Measurements from ENCODE around the gene SLFN11.
"Not testable (repeated sequence)": the region's sequence is repeated elsewhere in the genome, so short reads cannot be mapped to it uniquely, and the experiment has no call there.

The SLFN11 gene, protein sequence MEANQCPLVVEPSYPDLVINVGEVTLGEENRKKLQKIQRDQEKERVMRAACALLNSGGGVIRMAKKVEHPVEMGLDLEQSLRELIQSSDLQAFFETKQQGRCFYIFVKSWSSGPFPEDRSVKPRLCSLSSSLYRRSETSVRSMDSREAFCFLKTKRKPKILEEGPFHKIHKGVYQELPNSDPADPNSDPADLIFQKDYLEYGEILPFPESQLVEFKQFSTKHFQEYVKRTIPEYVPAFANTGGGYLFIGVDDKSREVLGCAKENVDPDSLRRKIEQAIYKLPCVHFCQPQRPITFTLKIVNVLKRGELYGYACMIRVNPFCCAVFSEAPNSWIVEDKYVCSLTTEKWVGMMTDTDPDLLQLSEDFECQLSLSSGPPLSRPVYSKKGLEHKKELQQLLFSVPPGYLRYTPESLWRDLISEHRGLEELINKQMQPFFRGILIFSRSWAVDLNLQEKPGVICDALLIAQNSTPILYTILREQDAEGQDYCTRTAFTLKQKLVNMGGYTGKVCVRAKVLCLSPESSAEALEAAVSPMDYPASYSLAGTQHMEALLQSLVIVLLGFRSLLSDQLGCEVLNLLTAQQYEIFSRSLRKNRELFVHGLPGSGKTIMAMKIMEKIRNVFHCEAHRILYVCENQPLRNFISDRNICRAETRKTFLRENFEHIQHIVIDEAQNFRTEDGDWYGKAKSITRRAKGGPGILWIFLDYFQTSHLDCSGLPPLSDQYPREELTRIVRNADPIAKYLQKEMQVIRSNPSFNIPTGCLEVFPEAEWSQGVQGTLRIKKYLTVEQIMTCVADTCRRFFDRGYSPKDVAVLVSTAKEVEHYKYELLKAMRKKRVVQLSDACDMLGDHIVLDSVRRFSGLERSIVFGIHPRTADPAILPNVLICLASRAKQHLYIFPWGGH

DNA sequence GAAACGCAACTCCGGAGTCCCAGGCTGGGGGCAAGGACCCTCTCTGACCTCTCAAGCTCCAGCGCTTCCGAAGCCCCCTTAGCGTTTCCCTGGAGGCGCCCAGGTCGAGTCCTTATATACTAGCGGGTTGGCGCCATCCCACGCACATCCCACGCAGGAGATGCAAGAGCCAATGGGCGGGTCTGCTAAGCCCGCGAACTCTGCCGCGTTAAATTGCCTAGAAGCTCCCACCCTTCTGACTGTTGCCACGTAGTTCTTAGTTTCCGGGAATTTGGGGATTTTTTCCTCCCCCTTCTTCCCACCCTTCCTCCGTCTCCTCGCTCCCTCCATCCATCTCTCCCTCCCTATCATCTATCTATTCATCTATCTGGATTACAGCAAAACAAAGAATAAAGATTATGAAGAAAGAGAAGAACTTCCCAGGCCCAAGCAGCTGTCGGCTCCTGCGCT is at the start of gene SLFN11:
SLFN11 (minus strand) TSS at position 88 of the 450 bp plus-strand sequence. CDS start 9,814 bp downstream, outside the sequence.
- DNase-seq = no peak

DNA sequence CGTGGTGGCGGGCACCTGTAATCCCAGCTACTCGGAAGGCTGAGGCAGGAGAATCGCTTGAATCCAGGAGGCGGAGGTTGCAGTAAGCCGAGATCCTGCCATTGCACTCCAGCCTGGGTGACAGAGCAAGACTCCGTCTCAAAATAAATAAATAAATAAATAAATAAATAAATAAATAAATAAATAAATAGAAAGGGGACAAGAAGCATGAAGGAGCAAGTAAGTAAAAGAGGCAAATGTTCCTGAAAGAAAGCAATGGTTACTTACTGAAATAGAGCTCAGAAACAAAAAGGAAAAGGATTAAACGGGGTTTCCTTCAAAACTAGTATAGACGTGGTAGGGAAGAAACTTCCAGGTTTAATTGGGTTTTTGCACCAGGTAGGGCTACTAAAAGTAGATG is 47.6 kb upstream of the SLFN11 start:
- not testable (repeated sequence) for DNase-seq

DNA sequence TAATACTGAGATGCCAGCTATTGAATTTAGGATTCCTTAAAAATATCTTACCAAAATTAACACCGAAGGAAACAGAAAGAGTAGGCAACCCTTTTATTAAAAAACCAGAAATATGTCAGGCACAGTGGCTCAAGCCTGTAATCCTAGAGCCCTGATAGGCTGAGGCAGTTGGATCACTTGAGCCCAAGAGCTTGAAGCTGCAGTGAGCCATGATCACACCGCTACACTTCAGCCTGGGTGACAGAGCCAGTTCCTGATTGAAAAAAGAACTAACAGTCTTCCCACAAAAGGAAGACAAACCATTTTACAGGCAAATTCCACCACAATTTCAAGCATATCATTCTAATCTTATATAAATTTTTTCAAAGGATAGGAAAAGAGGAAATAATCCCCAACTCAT is 43.2 kb upstream of the SLFN11 start:
- no peak for DNase-seq

DNA sequence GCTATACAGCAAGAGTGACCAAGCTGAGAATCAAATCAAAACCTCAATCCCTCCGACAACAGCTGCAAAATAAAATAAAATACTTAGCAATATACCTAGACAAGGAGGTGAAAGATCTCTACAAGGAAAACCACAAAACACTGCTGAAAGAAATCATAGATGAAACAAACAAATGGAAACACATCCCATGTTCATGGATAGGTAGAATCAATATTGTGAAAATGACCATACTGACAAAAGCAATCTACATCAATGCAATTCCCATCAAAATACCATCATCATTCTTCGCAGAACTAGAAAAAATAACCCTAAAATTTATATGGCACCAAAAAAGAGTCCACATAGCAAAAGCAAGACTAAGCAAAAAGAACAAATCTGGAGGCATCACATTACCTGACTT is 41.3 kb upstream of the SLFN11 start:
- DNase-seq = not testable (repeated sequence)

DNA sequence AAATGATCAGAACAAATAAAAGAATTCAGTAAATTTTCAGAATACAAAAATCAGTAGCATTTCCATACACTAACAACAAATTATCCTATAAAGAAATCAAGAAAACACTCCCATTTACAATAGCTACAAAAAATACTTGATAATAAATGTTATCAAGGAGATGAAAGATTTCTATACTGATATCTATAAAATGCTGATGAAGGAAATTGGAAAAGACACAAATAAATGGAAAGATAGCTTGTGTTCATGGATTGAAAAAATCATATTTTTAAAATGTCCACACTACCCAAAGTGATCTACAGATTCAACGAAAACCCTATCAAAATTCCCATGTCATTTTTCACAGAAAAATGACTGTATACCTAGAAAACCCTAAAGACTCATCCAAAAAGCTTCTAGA is 40.8 kb upstream of the SLFN11 start:
- no peak for DNase-seq

DNA sequence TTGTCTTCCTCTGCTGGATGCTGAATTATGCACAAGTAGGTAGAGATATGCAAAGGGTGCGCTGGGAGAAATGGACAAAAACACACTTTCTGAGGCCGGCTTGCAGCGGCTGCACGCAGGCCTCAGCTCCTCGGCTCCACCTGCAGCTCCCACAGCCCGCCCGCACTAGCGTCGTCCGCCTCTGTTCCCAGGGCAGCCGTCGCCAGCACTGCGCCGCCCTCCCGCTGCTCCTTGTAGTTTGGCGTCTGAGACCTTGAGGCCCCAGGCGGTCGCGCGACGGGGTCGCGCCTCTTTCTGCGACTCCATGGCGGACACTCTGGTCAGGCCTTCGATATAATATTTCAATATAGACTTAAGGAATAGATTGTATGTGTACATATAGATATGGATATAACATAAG is 34.1 kb upstream of the SLFN11 start:
- DNase-seq = no peak

DNA sequence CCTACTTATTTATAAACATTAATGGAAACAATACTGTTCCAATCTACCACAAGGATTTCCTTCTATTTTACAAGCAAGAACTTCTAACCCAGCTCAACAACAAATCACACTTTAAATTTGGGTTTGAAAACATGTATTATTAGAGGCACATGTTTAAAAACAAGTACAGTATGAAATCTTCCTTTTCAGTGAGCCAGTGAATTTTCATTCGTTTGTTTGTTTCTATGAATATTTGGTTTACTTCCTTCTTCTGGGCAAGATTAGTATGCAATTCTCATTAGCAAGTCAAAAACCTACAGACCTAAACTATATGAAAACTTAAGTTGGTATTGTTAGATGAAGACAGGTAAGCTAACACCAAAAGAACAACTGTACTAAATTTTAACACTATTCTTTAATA is 33.1 kb upstream of the SLFN11 start:
- DNase-seq = no peak

DNA sequence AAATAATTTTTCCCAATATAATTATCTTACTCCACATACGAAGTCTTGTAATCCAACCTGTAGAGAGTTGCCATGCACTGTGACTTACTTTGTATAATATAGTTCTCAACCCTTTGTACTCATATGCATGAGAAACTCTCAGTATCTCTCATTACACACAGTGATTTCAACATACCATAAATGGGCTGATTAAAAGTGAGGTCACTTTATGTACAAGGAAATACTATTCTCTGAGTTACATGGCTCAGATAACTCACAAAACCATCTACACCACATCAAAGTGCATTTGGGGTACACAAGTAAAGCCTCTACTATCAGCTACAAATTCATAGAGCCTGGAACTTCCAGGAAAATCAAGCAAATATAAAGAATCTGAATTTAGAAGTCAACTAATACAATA is 30.9 kb upstream of the SLFN11 start:
- DNase-seq = no peak

DNA sequence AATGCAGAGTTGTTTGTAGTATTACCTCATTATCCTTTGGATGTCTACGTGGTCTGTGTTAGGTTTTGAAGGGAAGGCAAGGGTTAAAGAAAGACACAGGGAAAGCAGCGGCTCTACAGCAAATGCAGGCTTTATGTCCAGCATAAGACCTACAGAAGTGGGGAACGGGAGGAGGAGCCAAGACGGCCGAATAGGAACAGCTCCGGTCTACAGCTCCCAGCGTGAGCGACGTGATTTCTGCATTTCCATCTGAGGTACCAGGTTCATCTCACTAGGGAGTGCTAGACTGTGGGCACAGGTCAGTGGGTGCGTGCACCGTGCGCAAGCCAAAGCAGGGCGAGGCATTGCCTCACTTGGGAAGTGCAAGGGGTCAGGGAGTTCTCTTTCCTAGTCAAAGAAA is 20.4 kb upstream of the SLFN11 start:
- DNase-seq = not testable (repeated sequence)

DNA sequence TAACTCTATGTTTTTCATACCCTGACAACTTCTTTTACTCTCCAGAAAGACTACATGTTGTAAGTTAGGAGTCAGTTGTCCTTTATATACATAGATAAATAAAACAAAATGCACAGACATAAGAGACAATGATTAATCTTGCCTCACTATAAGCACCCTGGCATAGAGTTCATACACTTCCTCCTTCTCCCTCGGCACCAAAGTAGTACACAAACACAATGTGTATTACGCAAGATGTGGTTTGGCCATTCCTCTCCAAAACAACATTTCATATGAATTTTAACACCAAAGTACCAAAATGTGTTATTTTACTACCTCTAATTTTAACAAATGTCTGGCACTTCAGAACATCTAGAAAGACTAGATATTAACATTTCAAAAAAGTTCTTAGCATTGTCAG is 17.2 kb upstream of the SLFN11 start:
- DNase-seq = no peak

DNA sequence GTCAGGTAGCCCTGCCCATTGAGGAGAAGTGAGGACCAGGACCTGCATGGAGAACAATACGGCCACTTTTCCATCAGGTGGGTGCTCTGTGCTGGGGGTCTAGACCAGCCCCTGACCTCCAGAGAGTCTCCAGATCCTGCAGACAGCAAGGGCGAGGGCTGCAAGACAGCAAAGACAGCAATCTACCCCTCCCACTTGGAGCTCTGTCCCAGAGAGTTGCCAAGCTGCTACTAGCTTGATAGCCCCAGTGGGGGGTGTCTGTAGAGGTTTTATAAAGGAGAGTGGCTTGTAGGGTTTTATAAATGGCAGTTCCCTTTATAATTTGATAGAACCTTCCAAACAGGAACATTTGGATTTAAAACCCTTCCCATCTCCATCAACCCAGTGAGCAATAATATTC is 16.7 kb upstream of the SLFN11 start:
- no peak for DNase-seq

DNA sequence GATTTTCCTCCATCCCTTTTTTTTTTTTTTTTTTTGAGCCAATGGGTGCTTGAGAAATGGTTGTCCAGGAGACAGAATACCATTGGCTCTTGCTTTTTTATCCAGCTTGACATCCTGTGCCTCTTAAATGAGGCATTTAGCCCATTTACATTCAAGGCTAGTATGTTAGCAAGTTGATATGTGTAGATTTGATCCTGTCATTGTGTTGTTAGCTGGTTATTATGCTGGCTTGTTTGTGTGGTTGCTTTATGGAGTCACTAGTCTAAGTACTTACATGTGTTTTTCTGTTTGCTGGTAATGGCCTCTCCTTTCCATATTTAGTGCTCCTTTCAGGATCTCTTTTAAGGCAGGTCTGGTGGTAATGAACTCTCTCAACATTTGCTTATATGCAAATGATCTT is 14.1 kb upstream of the SLFN11 start:
- no peak for DNase-seq

DNA sequence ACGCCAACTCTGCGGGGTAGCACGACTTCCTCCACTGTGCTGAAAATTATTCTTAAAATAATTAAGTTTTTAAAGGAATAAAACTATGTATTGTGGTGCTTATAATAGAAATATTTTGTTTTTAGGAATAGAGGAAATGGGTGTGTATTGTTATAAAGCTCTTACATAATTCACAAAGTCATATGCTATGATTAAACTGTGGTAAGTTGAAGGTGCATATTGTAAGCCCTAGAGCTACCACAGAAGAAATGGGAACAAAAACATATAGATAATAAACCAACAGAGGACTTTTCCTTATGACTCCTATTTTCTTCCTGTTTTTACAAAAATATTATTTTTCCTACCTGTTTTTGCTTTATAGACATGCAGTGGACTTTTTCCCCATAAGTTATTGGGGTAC is 4.3 kb upstream of the SLFN11 start:
- DNase-seq = no peak

DNA sequence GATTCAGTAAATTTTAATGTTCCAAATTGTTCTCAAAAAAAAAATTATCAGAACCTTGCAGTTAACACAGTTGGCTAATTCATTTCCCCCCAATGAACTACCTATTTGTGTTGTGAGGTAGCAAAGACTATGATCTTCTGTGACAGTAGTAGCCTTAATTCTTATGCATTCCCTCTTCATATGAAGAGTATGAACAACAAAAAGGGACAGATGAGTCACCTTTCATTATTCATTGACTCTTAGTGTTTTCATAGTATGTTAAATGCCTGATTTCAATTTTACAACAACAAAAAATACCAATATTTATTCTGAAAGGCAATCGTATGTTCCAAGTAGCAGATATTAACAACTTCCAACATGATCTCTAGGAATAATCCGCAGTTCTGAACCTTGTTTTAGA is 3.6 kb upstream of the SLFN11 start:
- DNase-seq = no peak

DNA sequence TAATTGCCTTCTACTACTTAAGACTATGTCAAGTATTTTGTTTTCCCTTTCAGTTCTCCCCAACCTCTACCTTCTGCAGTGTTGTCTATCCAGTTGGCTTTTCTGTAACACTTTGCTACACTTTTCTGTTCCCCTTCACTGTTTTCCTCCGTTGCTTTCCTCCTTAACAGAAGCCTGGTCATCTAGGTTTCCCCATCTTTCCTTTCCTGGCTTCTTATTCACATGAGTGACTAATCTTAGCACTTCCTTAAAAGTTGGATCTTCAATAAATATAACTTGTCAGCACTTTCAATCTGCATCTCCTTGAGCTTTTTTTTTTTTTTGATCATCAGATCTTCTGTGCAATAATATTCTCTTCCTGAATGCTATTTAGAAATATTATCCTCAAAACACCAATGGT is 2.8 kb upstream of the SLFN11 start:
- DNase-seq = no peak

DNA sequence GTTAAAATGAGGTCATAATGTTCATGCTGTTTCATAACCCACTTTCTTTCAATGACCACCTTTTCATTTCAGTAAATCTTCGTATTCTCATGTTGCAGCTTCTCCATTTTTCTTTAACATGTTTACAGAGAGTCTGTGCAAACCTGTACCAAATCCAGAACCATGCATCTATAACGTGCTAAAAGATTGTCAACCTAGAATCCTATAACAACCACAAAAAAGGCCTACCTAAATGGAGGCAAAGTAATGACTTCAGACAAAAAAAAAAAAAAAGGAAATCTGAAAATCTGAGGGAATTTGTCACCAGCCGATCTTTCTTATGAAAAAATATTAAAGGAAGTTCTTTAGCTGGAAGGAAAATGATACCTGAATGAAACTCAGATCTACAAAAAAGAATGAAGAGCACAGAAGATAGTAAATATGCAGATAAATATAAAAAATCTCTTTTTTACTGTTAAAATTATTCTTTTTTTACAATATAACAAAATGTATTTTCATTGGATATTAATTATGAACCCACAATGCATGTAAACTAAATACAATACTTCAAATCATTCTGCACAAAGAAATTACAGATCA is 1.4 kb upstream of the SLFN11 start:
- DNase-seq = no peak

DNA sequence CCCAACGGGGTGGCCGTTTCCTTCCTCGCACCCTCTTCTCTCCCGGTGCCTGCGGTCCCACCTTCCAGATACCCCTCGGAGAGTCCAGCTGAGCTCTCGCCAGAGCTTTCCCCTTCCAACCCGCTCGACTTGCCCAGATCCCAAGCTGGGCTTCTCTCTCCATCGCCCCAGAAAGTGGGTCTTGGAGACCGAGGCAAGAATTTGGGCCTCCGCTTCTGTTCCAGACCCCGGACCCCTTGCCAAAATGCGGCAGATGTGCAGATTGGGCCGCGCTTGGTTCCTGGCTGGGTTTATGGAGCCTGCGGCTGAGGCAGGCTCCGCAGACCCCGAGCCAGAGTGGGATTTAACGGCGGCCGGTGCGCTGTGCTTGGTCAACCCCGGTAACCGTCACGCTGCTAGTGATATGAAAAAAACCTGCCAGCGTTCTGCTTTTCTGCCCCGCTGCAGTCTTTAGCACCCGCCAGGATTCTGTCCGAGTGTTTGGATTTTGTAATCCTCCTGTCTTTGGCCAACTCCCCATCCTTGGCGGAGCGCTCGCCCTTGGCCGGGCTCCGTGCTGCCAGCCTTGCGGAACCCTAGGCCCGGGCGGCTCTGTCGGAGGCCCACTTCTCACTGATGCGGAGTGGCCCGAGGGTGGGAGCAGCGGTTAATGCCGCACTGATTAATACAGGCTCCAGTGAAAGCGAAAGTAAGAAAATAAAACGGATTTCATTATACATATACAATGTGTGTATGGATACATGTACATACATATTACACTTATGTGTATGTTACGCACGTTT is 754 bp upstream of the SLFN11 start:
- DNase-seq = no peak

DNA sequence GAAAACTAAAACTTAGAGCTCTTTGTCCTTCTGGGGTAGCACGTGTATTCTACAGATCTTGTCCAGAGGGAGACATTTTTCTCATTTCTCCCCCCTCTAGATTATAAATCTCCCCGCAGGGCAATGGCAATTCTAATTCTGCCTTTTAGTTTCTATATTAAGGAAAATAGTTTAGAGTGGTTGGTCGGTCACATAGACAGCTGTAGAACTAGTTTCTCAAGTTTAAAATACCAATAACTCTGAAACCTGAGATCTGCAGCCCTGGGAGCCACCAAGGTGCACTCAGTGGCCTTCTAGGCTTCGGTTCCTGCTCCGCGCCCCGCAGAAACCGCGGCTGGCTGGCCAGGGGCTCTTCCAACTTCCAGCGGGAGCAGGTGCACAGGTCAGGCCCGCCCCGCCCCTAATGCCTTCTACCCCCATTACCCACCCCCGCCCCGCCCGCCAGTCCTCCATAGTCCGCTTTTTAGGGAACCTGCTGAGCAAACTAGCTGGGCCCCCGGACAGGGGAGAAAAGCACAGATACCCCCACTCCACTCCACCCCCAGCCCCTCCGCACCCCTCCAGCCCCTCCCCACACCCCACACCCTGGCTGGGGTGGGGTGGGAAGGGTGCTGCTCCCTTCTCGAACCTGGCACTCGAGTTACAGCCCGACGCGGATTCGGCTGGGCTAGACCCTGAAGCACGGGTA is 431 bp downstream of the SLFN11 start:
- DNase-seq = no peak

DNA sequence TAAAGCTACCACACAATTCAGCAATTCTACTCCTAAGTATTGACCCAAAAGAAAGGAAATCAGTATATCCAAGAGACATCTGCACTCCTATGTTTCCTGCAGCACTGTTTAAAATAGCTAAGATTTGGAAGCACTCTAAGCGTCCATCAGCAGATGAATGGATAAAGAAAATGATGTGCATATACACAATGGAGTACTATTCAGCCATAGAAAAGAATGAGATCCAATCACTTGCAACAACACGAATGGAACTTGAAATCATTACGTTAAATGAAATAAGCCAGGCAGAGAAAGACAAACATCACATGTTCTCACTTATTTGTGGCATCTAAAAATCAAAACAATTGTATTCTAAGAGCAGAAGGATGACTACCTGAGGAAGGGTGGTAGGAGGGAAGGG is 1.5 kb downstream of the SLFN11 start:
- no peak for DNase-seq

DNA sequence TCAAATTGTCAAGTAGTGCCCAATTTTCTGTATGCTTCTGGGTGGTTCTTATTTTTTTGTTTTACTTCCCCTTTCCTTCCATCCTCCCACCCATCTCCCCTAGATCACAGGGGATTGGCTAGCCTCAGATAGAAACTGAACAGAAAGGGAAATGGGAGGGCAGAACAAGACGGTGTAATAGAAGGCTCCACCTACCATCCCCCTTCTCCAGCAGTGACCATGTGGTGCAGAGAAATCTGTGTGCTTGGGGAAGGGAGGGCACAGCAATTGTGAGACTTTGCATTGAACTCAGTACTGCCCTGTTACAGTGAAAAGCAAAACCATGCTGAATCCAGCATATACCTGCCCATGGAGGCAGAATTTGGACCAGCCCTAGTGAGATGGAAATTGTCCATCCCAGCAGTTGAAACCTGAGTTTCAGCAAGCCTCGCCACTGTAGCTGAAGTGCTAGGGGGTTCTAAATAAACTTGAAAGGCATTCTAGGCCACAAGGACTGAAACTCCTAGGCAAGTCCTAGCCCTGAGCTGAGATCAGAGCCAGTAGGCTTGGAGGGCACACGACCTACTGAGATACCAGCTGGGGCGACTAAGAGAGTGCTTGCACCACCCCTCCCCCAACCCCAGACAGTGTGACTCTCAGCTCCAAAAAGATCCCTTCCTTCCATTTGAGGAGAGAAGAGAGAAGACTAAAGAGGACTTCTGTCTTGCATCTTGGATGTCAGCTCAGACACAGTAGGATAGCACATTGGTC is 5.2 kb downstream of the SLFN11 start:
- DNase-seq = no peak

DNA sequence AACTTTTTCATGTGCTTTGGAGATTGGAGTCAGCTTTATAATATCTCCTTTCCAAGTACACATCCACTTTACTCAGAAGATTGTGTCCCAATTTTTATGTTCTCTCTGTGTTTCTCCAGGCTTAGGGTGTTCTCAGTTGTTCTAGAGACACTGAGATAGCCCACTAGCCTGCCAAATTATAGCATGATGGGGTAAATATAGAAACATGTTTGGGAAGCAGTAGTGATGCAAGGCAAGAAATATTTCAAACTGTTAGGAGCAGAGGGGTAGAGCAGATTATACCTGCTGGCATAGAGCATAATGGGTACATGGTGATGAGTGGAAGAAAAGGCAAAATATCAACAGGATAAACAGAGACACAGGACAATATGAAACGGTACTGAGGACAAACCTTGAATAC is 12.4 kb downstream of the SLFN11 start:
- DNase-seq = no peak

DNA sequence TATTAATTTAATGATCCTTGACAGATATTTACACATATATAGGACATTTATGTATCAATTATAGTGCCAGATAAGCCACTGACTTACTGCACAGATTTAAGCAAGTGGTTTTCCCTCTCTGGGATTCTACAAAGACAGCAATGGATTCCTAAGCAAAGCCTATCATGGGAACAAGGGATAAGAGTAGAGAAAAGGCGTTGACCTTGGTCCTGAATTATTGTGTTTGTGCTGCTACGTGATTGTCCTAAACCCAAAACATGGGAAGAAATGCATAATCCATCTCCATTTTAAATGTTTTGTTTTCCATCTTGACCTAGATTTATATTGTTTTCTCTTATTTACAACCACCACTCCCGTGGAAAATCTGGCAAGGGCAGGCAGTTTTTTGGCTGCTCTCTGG is 14.0 kb downstream of the SLFN11 start:
- no peak for DNase-seq

Measured in NCI-H510A (cell line).